ENCODE results near the gene LIX1L. TPM values are rescaled to one million over a fixed set of nuclear protein-coding genes. Genes with fewer than 3 reads are reported as not detected.

Gene LIX1L
- total and polyA plus RNA-seq, 2 of the 13 experiments (the other 11 are each of a cell fraction or from before 2014, with no cell fraction given), result 8.1 to 24.9 TPM

GRCh38 chr1:145918144-145918991 lies 39.4 kb downstream of the LIX1L start, which contains the start of gene PEX11B (continued):
- peak; percentile 18 to 51; a peak in 1 of 4 replicates for TF ChIP-seq HMGXB4 (CRISPR knock-in tag; IDR thresholded peaks at IDR 0.05; ENCODE audit: borderline replicate concordance in 1 of 2, low read depth in 1 of 2)
- peak; percentile 39; the same call in 1 of the 2 replicates for TF ChIP-seq ZNF598 (CRISPR knock-in tag; IDR thresholded peaks at IDR 0.05; ENCODE audit: borderline replicate concordance)
- no peak for TF ChIP-seq MAF1 (CRISPR knock-in tag; IDR thresholded peaks at IDR 0.05; ENCODE audit: borderline replicate concordance)
- TF ChIP-seq ZBTB37 (CRISPR knock-in tag; IDR thresholded peaks at IDR 0.05), result no peak
- TF ChIP-seq TMF1 (CRISPR knock-in tag; IDR thresholded peaks at IDR 0.05; ENCODE audit: low read depth), result no peak; the same call in 1 of the 2 replicates
- TF ChIP-seq ARID3A (IDR thresholded peaks at IDR 0.05; ENCODE audit: low read depth, low read length), result no peak
- no peak for TF ChIP-seq SMARCE1 (IDR thresholded peaks at IDR 0.05; ENCODE audit: borderline replicate concordance)
- no peak for TF ChIP-seq BORCS8-MEF2B (CRISPR knock-in tag; IDR thresholded peaks at IDR 0.05)
- TF ChIP-seq ZNF510 (CRISPR knock-in tag; IDR thresholded peaks at IDR 0.05; ENCODE audit: low read depth), result no peak
- TF ChIP-seq DPF2 (CRISPR knock-in tag; IDR thresholded peaks at IDR 0.05; ENCODE audit: borderline replicate concordance, low read depth), result 0 out of 2 replicates have a peak, but pooled peaks have one; percentile 35
- TF ChIP-seq ZNF678 (CRISPR knock-in tag; IDR thresholded peaks at IDR 0.05), result no peak
- TF ChIP-seq ZNF335 (CRISPR knock-in tag; IDR thresholded peaks at IDR 0.05), result 0 out of 2 replicates have a peak, but pooled peaks have one; percentile 38
- no peak for TF ChIP-seq TBL1XR1 (IDR thresholded peaks at IDR 0.05; ENCODE audit: borderline replicate concordance, low read length, partially characterized antibody)
- TF ChIP-seq ZC3H13 (CRISPR knock-in tag; IDR thresholded peaks at IDR 0.05), result peak; percentile 46; the same call in 1 of the 2 replicates
- no peak for TF ChIP-seq MLX (CRISPR knock-in tag; IDR thresholded peaks at IDR 0.05)
- TF ChIP-seq MXD4 (CRISPR knock-in tag; IDR thresholded peaks at IDR 0.05), result no peak
- TF ChIP-seq ZFP36L1 (CRISPR knock-in tag; IDR thresholded peaks at IDR 0.05), result no peak
- TF ChIP-seq ZNF274 (CRISPR knock-in tag; IDR thresholded peaks at IDR 0.05), result no peak
- TF ChIP-seq LRRFIP1 (CRISPR knock-in tag; conservative IDR thresholded peaks at IDR 0.05), result no peak
- no peak for TF ChIP-seq JDP2 (CRISPR knock-in tag; IDR thresholded peaks at IDR 0.05; ENCODE audit: borderline replicate concordance)
- no peak for TF ChIP-seq ZNF282 (IDR thresholded peaks at IDR 0.05; ENCODE audit: partially characterized antibody)

Measured in HepG2 (cell line).